ENCODE results near the gene ALOXE3. TPM values are rescaled to one million over a fixed set of nuclear protein-coding genes. Genes with fewer than 3 reads are reported as not detected.

ALOXE3 gene
- total RNA-seq, 4 donors from 2014 or later = not detected

- H3K4me1 ChIP-seq = peaks cover 53 to 77% (median 75%) of the 10 kb centered on the region in 4 donors
- peak overlapping the region in 1 of 4 donors; percentile 100 for H3K4me3 ChIP-seq
- no peaks in the 10 kb centered on the region for H3K9me3 ChIP-seq
- intact Hi-C loops (cut with DNase I) = no loop called here
- no peak for DNase-seq (ENCODE audit: extremely low spot score)
- H3K27me3 ChIP-seq = no peaks in the 10 kb centered on the region
- TF ChIP-seq POLR2A (IDR thresholded peaks at IDR 0.05; ENCODE audit: low read depth) (no peak), CTCF (IDR thresholded peaks at IDR 0.05) (no peak), EP300 (IDR thresholded peaks at IDR 0.05) (no peak), POLR2AphosphoS5 (IDR thresholded peaks at IDR 0.05) (no peak)
- 52% methylated on average over 4 of the region's 4 CpGs for WGBS
- peaks cover 9 to 27% (median 23%) of the 10 kb centered on the region in 4 donors for H3K36me3 ChIP-seq
- H3K27ac ChIP-seq (replicated peaks in 1 of 4) = peak overlapping the region; percentile 100
These were observed 41.9 kb upstream of the ALOXE3 start for GRCh38 chr17:8160224-8160577.

- H3K36me3 ChIP-seq = peaks cover 9 to 27% (median 23%) of the 10 kb centered on the region in 4 donors
- TF ChIP-seq POLR2AphosphoS5 (IDR thresholded peaks at IDR 0.05) (no peak), POLR2A (IDR thresholded peaks at IDR 0.05; ENCODE audit: low read depth) (no peak), EP300 (IDR thresholded peaks at IDR 0.05) (no peak), CTCF (IDR thresholded peaks at IDR 0.05) (no peak)
- DNase-seq (ENCODE audit: extremely low spot score) = no peak
- no peak overlapping the region for H3K4me3 ChIP-seq
- WGBS = 71% methylated on average over 4 of the region's 4 CpGs
- no peaks in the 10 kb centered on the region for H3K9me3 ChIP-seq
- H3K27ac ChIP-seq (replicated peaks in 1 of 4) = peak overlapping the region; percentile 100
- H3K4me1 ChIP-seq = peaks cover 49 to 72% (median 71%) of the 10 kb centered on the region in 4 donors
- intact Hi-C loops (cut with DNase I) = no loop called here
- H3K27me3 ChIP-seq = no peaks in the 10 kb centered on the region
These were observed 41.3 kb upstream of the ALOXE3 start for GRCh38 chr17:8159459-8160223.

- Histone ChIP-seq H3K27me3 (no peaks in the 10 kb centered on the region), H3K4me1 (peaks cover 42 to 66% (median 65%) of the 10 kb centered on the region in 4 donors), H3K9me3 (no peaks in the 10 kb centered on the region), H3K36me3 (peaks cover 9 to 27% (median 23%) of the 10 kb centered on the region in 4 donors), H3K27ac (replicated peaks in 1 of 4) (peak overlapping the region; percentile 100), H3K4me3 (no peak overlapping the region)
- TF ChIP-seq EP300 (IDR thresholded peaks at IDR 0.05) (no peak), POLR2AphosphoS5 (IDR thresholded peaks at IDR 0.05) (no peak), CTCF (IDR thresholded peaks at IDR 0.05) (no peak), POLR2A (IDR thresholded peaks at IDR 0.05; ENCODE audit: low read depth) (no peak)
- 60% methylated on average over 3 of the region's 3 CpGs for WGBS
- intact Hi-C loops (cut with DNase I) = no loop called here
- DNase-seq (ENCODE audit: extremely low spot score) = no peak
These were observed 40.7 kb upstream of the ALOXE3 start for GRCh38 chr17:8159032-8159400.

GRCh38 chr17:8158267-8159031 lies 40.1 kb upstream of the ALOXE3 start:
- Histone ChIP-seq H3K4me3 (peak overlapping the region in 1 of 4 donors; percentile 15), H3K27ac (replicated peaks in 1 of 4) (peak overlapping the region; percentile 100), H3K36me3 (peaks cover 9 to 27% (median 23%) of the 10 kb centered on the region in 4 donors), H3K4me1 (peaks cover 42 to 66% (median 65%) of the 10 kb centered on the region in 4 donors), H3K27me3 (no peaks in the 10 kb centered on the region), H3K9me3 (no peaks in the 10 kb centered on the region)
- TF ChIP-seq EP300 (IDR thresholded peaks at IDR 0.05) (no peak), POLR2AphosphoS5 (IDR thresholded peaks at IDR 0.05) (peak in 1 of 2 donors; percentile 88), CTCF (IDR thresholded peaks at IDR 0.05) (peak; percentile 94 to 98 (median 96)), POLR2A (IDR thresholded peaks at IDR 0.05; ENCODE audit: low read depth) (no peak)
- 38% methylated on average over 20 of the region's 20 CpGs for WGBS
- DNase-seq (ENCODE audit: extremely low spot score) = peak; percentile 99
- intact Hi-C loops (cut with DNase I) = loop anchor here (1.0 kb wide), 1 partner anchor 20 kb away; no protein-coding TSS in a partner anchor
